ENCODE results near the gene NABP2. TPM values are rescaled to one million over a fixed set of nuclear protein-coding genes. Genes with fewer than 3 reads are reported as not detected.

NABP2 gene
- total RNA-seq, 1 experiment from 2014 or later, result 98.6 TPM

- Histone ChIP-seq H3K27ac (ENCODE audit: low read length) (peak within 1 kb of the TSS; percentile 81), H3K79me2 (ENCODE audit: low read length) (peaks cover 35% of the 10 kb centered on the region), H3K4me2 (ENCODE audit: low read length) (peak within 1 kb of the TSS; percentile 94), H3K9ac (ENCODE audit: low read length) (peak within 1 kb of the TSS; percentile 82), H3K9me3 (ENCODE audit: low read length) (no peaks in the 10 kb centered on the region), H3K36me3 (ENCODE audit: low read depth, low read length) (no peaks in the 10 kb centered on the region), H4K20me1 (ENCODE audit: low read length) (no peaks in the 10 kb centered on the region), H3F3A (ENCODE audit: low read length, unreplicated experiment) (no peaks in the 10 kb centered on the region), H2AFZ (ENCODE audit: low read length) (peak within 1 kb of the TSS; percentile 89), H3K4me3 (ENCODE audit: low read length) (peak within 1 kb of the TSS; percentile 90), H3K9me2 (replicated peaks; ENCODE audit: low read length) (no peaks in the 10 kb centered on the region), H3K27me3 (ENCODE audit: low read length) (no peaks in the 10 kb centered on the region), H3K4me1 (ENCODE audit: insufficient read depth, low read length) (peaks cover 22% of the 10 kb centered on the region)
- POLR2A ChIA-PET (ENCODE audit: unreplicated experiment), result interaction anchor here (0.5 to 1.3 kb wide), 4 partner anchors 94 to 227 kb away, joined by 3 to 17 read pairs (median 7); partner anchors contain the start of genes ESYT1, PA2G4 and TIMELESS
- intact Hi-C loops (cut with micrococcal nuclease), result loop anchor here (5.0 kb wide), 1 partner anchor 45 kb away; the partner anchor contains the start of gene COQ10A
- TF ChIP-seq EZH2phosphoT487 (IDR thresholded peaks at IDR 0.05; ENCODE audit: borderline replicate concordance, low read length), result no peak
- no peak for TF ChIP-seq CTCF (conservative IDR thresholded peaks at IDR 0.05; ENCODE audit: low read depth, low read length)
- no peak for TF ChIP-seq EZH2 (IDR thresholded peaks at IDR 0.05; ENCODE audit: low read length, unreplicated experiment)
- ATAC-seq (peak; percentile 71), DNase-seq (peak; percentile 96)
- BruUV-seq (replicated peaks), result TSS peak; percentile 41
- CTCF ChIA-PET, result interaction anchor here (0.5 to 1.6 kb wide), 8 partner anchors 15 to 1897 kb away, joined by 3 to 9 read pairs (median 5); partner anchors contain the start of genes COPZ1 and SMARCC2
Observed at GRCh38 chr12:56221757-56222530, 2.2 kb upstream of the NABP2 start, which contains the start of gene RNF41. Gene RNF41 (minus strand): TSS chr12:56221922. CDS start chr12:56214047, 7,875 bp downstream.

DNA sequence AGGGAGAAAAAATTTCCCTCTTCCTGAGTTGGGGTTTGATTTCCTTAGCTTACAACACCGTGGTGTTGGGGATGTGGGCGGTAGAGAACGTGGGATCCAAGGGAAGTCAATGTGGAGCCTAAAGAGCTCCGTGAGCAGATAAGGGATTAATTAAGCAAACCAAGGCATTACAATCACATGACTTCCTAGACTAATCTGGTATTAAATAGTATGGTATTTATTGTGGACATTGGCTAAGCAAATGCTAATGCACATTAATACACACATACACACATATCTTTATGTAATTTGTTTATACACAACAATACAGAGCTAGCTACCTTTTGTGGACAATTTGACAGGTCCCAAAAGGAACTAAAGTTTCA is 1.6 kb upstream of the NABP2 start:
- Histone ChIP-seq H3K9me2 (replicated peaks; ENCODE audit: low read length) (no peaks in the 10 kb centered on the region), H3K4me3 (ENCODE audit: low read length) (peak overlapping the region; percentile 90; the same call in 1 of the 2 replicates), H3K79me2 (ENCODE audit: low read length) (peaks cover 35% of the 10 kb centered on the region), H3K27ac (ENCODE audit: low read length) (peak overlapping the region; percentile 81; the same call in 1 of the 2 replicates), H2AFZ (ENCODE audit: low read length) (no peak overlapping the region), H3F3A (ENCODE audit: low read length, unreplicated experiment) (no peaks in the 10 kb centered on the region), H3K9me3 (ENCODE audit: low read length) (no peaks in the 10 kb centered on the region), H3K4me2 (ENCODE audit: low read length) (peak overlapping the region; percentile 94), H3K9ac (ENCODE audit: low read length) (no peak overlapping the region), H4K20me1 (ENCODE audit: low read length) (no peaks in the 10 kb centered on the region), H3K27me3 (ENCODE audit: low read length) (no peaks in the 10 kb centered on the region), H3K36me3 (ENCODE audit: low read depth, low read length) (no peaks in the 10 kb centered on the region), H3K4me1 (ENCODE audit: insufficient read depth, low read length) (peaks cover 22% of the 10 kb centered on the region)
- ChIA-PET POLR2A (ENCODE audit: unreplicated experiment) (interaction anchor here (0.5 to 1.3 kb wide), 2 partner anchors 94 to 135 kb away, joined by 11 to 17 read pairs; partner anchors contain the start of gene ESYT1), CTCF (interaction anchor here (1.2 to 1.6 kb wide), 2 partner anchors 15 to 33 kb away, joined by 3 to 9 read pairs; partner anchors contain the start of gene SMARCC2)
- intact Hi-C loops (cut with micrococcal nuclease), result loop anchor here (5.0 kb wide), 1 partner anchor 45 kb away; the partner anchor contains the start of gene COQ10A
- no TSS peak for BruUV-seq (replicated peaks)
- ATAC-seq, result no peak
- TF ChIP-seq EZH2phosphoT487 (IDR thresholded peaks at IDR 0.05; ENCODE audit: borderline replicate concordance, low read length) (no peak), EZH2 (IDR thresholded peaks at IDR 0.05; ENCODE audit: low read length, unreplicated experiment) (no peak), CTCF (conservative IDR thresholded peaks at IDR 0.05; ENCODE audit: low read depth, low read length) (no peak)
- DNase-seq, result no peak

Measured in PC-3 (cell line).